ENCODE data around the gene KRT36. TPM values are rescaled to one million over a fixed set of nuclear protein-coding genes. Genes with fewer than 3 reads are reported as not detected.

KRT36 gene
- total and polyA plus RNA-seq, 2 experiments from 2014 or later, result not detected

DNA sequence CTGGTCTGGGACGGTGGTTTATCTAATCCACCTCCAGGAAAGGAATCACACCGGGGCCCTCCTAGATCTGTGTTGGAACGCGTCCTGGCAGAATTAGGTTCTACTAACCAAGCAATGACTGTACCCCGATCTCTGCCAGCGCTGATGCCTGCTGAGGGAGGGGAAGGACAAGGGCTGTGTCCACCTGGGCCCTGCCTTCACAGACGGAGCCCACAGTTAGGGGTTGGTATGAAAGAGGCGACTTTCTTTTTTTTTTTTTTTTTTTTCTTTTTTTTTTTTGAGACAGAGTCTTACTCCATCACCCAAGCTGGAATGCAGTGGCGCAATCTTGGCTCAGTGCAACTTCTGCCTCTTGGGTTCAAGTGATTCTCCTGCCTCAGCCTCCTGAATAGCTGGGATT, 48.3 kb upstream of the KRT36 start:
- ATAC-seq, result no peak
- no peak overlapping the region for H3K4me3 Mint-ChIP-seq
- TF ChIP-seq CREB1 (CRISPR knock-in tag; IDR thresholded peaks at IDR 0.05; ENCODE audit: low read depth), result no peak
- TF ChIP-seq EZH2phosphoT487 (IDR thresholded peaks at IDR 0.05; ENCODE audit: unreplicated experiment), result no peak
- no peak for TF ChIP-seq STAT1 (IDR thresholded peaks at IDR 0.05; ENCODE audit: unreplicated experiment)
- no peak for TF ChIP-seq JUNB (IDR thresholded peaks at IDR 0.05; ENCODE audit: unreplicated experiment)
- TF ChIP-seq, protein P1, sequence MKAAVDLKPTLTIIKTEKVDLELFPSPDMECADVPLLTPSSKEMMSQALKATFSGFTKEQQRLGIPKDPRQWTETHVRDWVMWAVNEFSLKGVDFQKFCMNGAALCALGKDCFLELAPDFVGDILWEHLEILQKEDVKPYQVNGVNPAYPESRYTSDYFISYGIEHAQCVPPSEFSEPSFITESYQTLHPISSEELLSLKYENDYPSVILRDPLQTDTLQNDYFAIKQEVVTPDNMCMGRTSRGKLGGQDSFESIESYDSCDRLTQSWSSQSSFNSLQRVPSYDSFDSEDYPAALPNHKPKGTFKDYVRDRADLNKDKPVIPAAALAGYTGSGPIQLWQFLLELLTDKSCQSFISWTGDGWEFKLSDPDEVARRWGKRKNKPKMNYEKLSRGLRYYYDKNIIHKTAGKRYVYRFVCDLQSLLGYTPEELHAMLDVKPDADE (IDR thresholded peaks at IDR 0.05), result no peak
- no peak for TF ChIP-seq NANOG (IDR thresholded peaks at IDR 0.05; ENCODE audit: borderline replicate concordance)
- TF ChIP-seq, protein P2, sequence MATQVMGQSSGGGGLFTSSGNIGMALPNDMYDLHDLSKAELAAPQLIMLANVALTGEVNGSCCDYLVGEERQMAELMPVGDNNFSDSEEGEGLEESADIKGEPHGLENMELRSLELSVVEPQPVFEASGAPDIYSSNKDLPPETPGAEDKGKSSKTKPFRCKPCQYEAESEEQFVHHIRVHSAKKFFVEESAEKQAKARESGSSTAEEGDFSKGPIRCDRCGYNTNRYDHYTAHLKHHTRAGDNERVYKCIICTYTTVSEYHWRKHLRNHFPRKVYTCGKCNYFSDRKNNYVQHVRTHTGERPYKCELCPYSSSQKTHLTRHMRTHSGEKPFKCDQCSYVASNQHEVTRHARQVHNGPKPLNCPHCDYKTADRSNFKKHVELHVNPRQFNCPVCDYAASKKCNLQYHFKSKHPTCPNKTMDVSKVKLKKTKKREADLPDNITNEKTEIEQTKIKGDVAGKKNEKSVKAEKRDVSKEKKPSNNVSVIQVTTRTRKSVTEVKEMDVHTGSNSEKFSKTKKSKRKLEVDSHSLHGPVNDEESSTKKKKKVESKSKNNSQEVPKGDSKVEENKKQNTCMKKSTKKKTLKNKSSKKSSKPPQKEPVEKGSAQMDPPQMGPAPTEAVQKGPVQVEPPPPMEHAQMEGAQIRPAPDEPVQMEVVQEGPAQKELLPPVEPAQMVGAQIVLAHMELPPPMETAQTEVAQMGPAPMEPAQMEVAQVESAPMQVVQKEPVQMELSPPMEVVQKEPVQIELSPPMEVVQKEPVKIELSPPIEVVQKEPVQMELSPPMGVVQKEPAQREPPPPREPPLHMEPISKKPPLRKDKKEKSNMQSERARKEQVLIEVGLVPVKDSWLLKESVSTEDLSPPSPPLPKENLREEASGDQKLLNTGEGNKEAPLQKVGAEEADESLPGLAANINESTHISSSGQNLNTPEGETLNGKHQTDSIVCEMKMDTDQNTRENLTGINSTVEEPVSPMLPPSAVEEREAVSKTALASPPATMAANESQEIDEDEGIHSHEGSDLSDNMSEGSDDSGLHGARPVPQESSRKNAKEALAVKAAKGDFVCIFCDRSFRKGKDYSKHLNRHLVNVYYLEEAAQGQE (IDR thresholded peaks at IDR 0.05; ENCODE audit: unreplicated experiment), result no peak

DNA sequence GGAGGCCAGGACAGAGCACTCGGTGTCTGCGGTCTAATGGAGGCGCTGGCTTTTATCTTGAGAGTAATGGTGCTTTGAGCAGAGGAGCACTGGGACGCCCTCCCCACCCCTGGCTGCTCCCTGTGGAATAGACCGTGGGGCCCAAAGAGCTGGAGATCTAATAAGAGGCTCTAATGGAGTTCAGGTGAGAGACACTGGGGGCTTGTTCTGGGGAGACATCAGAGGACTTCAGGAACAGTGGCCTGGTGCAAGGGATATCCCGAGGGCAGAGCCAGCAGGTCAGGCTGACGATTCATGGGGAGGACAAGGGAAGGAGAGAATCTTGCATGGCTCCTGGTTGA, 47.9 kb upstream of the KRT36 start:
- DNase-seq (ENCODE audit: low spot score), result no peak
- Histone ChIP-seq H3K4me3 (no peak overlapping the region), H3K4me2 (no peak overlapping the region), H4K20me1 (replicated peaks; ENCODE audit: insufficient read depth) (no peaks in the 10 kb centered on the region), H3K9me2 (ENCODE audit: insufficient read depth) (no peaks in the 10 kb centered on the region), H3K36me3 (ENCODE audit: insufficient read depth) (no peaks in the 10 kb centered on the region), H3K79me2 (replicated peaks; ENCODE audit: insufficient read depth) (no peaks in the 10 kb centered on the region), H3K27me3 (ENCODE audit: insufficient read depth) (no peaks in the 10 kb centered on the region), H3F3A (replicated peaks; ENCODE audit: low read depth) (no peaks in the 10 kb centered on the region), H3K27ac (ENCODE audit: low read depth) (no peak overlapping the region), H3K4me1 (ENCODE audit: insufficient read depth) (peaks cover 4% of the 10 kb centered on the region; the same call in 1 of the 2 replicates), H2AFZ (no peak overlapping the region)
- Mint-ChIP-seq H3K27ac (no peak overlapping the region), H3K27me3 (ENCODE audit: insufficient read depth, low read depth, poor library complexity) (peaks cover 11% of the 10 kb centered on the region), H3K4me3 (no peak overlapping the region), H3K4me1 (peaks cover 41% of the 10 kb centered on the region), H3K9me3 (no peaks in the 10 kb centered on the region), H3K36me3 (ENCODE audit: low read depth) (no peaks in the 10 kb centered on the region)
- TF ChIP-seq, protein P3, sequence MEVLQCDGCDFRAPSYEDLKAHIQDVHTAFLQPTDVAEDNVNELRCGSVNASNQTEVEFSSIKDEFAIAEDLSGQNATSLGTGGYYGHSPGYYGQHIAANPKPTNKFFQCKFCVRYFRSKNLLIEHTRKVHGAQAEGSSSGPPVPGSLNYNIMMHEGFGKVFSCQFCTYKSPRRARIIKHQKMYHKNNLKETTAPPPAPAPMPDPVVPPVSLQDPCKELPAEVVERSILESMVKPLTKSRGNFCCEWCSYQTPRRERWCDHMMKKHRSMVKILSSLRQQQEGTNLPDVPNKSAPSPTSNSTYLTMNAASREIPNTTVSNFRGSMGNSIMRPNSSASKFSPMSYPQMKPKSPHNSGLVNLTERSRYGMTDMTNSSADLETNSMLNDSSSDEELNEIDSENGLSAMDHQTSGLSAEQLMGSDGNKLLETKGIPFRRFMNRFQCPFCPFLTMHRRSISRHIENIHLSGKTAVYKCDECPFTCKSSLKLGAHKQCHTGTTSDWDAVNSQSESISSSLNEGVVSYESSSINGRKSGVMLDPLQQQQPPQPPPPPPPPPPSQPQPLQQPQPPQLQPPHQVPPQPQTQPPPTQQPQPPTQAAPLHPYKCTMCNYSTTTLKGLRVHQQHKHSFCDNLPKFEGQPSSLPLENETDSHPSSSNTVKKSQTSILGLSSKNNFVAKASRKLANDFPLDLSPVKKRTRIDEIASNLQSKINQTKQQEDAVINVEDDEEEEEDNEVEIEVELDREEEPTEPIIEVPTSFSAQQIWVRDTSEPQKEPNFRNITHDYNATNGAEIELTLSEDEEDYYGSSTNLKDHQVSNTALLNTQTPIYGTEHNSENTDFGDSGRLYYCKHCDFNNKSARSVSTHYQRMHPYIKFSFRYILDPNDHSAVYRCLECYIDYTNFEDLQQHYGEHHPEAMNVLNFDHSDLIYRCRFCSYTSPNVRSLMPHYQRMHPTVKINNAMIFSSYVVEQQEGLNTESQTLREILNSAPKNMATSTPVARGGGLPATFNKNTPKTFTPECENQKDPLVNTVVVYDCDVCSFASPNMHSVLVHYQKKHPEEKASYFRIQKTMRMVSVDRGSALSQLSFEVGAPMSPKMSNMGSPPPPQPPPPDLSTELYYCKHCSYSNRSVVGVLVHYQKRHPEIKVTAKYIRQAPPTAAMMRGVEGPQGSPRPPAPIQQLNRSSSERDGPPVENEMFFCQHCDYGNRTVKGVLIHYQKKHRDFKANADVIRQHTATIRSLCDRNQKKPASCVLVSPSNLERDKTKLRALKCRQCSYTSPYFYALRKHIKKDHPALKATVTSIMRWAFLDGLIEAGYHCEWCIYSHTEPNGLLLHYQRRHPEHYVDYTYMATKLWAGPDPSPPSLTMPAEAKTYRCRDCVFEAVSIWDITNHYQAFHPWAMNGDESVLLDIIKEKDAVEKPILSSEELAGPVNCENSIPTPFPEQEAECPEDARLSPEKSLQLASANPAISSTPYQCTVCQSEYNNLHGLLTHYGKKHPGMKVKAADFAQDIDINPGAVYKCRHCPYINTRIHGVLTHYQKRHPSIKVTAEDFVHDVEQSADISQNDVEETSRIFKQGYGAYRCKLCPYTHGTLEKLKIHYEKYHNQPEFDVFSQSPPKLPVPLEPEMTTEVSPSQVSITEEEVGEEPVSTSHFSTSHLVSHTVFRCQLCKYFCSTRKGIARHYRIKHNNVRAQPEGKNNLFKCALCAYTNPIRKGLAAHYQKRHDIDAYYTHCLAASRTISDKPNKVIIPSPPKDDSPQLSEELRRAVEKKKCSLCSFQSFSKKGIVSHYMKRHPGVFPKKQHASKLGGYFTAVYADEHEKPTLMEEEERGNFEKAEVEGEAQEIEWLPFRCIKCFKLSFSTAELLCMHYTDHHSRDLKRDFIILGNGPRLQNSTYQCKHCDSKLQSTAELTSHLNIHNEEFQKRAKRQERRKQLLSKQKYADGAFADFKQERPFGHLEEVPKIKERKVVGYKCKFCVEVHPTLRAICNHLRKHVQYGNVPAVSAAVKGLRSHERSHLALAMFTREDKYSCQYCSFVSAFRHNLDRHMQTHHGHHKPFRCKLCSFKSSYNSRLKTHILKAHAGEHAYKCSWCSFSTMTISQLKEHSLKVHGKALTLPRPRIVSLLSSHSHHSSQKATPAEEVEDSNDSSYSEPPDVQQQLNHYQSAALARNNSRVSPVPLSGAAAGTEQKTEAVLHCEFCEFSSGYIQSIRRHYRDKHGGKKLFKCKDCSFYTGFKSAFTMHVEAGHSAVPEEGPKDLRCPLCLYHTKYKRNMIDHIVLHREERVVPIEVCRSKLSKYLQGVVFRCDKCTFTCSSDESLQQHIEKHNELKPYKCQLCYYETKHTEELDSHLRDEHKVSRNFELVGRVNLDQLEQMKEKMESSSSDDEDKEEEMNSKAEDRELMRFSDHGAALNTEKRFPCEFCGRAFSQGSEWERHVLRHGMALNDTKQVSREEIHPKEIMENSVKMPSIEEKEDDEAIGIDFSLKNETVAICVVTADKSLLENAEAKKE (CRISPR knock-in tag; IDR thresholded peaks at IDR 0.05), result no peak
- TF ChIP-seq JUNB (IDR thresholded peaks at IDR 0.05; ENCODE audit: unreplicated experiment) (no peak), ZNF114 (CRISPR knock-in tag; IDR thresholded peaks at IDR 0.05) (no peak), CREB1 (CRISPR knock-in tag; IDR thresholded peaks at IDR 0.05; ENCODE audit: low read depth) (no peak), ZNF331 (CRISPR knock-in tag; IDR thresholded peaks at IDR 0.05; ENCODE audit: low read depth) (no peak), NANOG (IDR thresholded peaks at IDR 0.05; ENCODE audit: borderline replicate concordance) (no peak)
- TF ChIP-seq, protein P1 (IDR thresholded peaks at IDR 0.05), result no peak
- ATAC-seq, result no peak

More for the DNA sequence above, 48.3 kb upstream of the KRT36 start:
- peaks cover 14% of the 10 kb centered on the region for H3K27me3 Mint-ChIP-seq (ENCODE audit: insufficient read depth, low read depth, poor library complexity)
- Histone ChIP-seq H3K27me3 (ENCODE audit: insufficient read depth) (no peaks in the 10 kb centered on the region), H3K9me2 (ENCODE audit: insufficient read depth) (no peaks in the 10 kb centered on the region), H3K79me2 (replicated peaks; ENCODE audit: insufficient read depth) (no peaks in the 10 kb centered on the region), H4K20me1 (replicated peaks; ENCODE audit: insufficient read depth) (no peaks in the 10 kb centered on the region), H2AFZ (no peak overlapping the region), H3F3A (replicated peaks; ENCODE audit: low read depth) (no peaks in the 10 kb centered on the region), H3K36me3 (ENCODE audit: insufficient read depth) (no peaks in the 10 kb centered on the region), H3K4me2 (no peak overlapping the region), H3K4me1 (ENCODE audit: insufficient read depth) (peaks cover 4% of the 10 kb centered on the region; the same call in 1 of the 2 replicates), H3K27ac (ENCODE audit: low read depth) (no peak overlapping the region), H3K4me3 (no peak overlapping the region)
- H3K27ac Mint-ChIP-seq, result no peak overlapping the region
- peaks cover 41% of the 10 kb centered on the region for H3K4me1 Mint-ChIP-seq
- DNase-seq (ENCODE audit: low spot score), result no peak
- no peaks in the 10 kb centered on the region for H3K36me3 Mint-ChIP-seq (ENCODE audit: low read depth)
- H3K9me3 Mint-ChIP-seq, result no peaks in the 10 kb centered on the region
